HG02938 (cell line): Measurements from ENCODE around the gene IFI27L1.

Experiments
- ATAC-seq: cut with Tn5 transposase; IDR thresholded peaks from one replicate; pipeline ENCODE4 v1.9.1; 2021; ENCODE audit warnings: mild to moderate bottlenecking, moderate library complexity; ENCODE audit not compliant: unreplicated experiment

The IFI27L1 gene

DNA sequence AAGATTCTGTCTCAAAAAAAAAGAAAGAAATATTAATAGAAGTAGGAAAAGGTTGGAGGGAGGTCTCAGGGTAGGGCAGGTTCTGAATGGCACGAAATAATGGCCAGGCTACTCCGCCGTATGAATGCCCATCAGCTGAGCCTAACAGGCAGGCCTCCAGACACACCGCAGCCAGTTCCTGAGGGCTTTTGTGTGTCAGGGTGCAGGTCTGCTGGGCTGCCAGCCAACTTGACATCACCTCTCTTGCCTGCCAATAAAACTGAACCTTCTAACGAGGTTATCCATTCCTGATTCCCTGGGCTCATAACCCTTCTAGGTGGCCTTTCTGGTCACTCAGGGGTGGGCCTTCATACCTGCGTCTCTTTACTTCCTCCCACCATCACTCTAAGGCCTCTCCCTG is 32.4 kb downstream of the IFI27L1 start:
- ATAC-seq: no peak

DNA sequence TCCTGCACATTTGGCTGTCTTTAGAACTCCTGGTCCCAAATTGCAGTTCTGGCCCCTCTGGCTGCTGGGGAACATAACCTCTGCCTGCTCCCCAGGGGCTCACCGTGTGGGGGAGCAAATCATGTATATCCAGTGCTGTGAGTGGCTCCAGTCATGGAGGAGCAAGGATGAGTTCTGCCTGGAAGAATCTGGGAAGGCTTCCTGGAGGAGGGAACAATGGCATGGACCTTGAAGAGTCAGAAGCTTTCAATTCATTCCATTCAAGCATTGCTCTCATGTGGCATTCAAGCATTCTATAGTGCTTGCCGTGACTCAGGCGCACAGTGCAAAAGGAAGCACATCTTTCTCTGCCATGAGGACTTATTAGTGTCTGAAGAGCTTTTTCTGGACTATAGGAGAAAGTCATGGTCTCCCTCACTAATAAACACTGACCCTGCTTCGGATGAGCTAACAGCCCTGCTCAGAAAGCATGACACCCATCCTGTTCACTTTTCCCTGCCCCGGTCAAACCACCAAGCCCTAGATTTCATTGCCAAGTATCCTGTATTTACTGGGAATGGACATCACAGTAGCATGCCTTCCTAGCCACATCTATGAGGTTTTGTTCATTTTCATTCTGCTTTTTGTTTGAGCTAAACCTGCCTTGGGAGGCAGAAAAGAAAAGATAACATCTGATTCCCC is 32.9 kb downstream of the IFI27L1 start:
- ATAC-seq: no peak

DNA sequence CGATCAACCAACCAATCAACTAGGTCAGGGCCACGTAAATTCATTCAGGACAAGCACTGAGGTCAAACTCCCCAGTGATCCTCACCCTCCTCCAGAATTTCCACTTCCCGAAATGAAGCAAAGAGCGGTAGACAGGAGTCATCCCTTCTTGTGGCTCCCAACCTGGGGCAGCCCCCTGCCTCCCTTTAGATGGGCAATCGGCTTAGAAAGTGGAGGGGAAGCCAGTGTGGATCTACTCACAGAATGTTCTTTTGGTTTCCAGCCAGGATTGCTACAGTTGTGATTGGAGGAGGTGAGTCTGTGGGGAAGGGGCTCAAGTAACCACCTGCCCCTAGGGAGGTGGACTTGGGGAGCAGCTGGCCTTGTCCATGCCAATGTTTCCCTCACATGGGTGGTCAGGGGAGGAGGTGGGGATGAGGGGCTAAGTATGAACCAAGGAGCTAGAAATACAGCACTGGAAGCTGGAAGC is 33.5 kb downstream of the IFI27L1 start:
- ATAC-seq: no peak

DNA sequence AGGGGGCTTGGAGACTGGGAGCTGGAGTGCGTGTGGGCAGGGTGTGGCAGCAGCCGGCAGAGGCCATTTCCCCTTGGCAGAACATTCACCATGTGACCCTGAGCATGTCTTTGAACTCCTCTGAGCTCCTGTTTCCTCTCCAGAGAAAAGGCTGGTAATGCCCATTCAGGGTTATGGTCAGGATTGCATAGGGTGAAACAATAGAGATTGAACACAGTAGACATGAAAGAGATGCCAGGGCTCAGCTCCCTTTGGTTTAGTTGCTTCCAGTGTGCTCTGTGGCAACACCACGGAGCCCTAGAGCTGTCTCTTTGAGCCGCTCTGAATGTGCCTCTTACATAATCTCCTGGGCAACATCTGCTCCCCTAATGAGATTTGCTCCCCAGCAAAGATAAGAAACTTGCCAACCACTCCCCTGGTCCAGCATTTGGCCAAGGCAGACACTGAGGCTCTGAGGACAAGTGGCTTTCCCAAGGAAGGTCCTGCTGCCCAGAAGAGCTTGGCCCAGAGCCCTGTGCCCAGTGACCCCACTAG is 34.0 kb downstream of the IFI27L1 start:
- ATAC-seq: no peak

DNA sequence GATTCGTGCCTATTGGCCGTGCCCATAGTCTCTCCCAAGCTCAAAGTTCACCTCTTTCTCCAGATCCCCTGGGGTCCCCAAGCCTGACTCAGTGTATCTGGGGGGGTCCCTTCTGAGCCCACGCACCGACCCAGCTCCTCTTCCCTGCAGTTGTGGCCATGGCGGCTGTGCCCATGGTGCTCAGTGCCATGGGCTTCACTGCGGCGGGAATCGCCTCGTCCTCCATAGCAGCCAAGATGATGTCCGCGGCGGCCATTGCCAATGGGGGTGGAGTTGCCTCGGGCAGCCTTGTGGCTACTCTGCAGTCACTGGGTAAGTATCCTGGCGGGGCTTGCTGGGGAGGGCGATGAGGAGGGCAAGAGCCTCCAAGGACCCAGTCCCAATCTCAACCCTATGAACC is 34.5 kb downstream of the IFI27L1 start:
- no peak for ATAC-seq

DNA sequence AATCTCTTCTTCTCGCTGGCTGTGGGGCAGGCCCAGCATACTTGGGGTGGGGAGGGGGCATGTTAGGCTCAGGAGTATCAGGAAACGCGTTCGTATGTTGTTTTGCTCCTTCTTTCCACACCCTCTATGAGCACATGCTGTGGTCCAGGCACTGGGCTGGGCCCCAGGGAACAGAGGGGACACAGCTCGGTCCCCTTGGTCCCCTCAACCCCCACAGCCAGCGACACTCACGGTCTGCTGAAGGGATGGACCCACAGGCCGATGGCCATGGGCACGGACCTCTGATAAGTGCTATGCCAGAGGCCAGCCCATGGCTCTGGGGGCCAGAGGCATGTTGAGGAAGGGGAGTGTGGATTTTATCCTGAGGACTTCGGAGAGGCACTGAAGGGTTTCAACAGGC is 35.6 kb downstream of the IFI27L1 start:
- no peak for ATAC-seq

DNA sequence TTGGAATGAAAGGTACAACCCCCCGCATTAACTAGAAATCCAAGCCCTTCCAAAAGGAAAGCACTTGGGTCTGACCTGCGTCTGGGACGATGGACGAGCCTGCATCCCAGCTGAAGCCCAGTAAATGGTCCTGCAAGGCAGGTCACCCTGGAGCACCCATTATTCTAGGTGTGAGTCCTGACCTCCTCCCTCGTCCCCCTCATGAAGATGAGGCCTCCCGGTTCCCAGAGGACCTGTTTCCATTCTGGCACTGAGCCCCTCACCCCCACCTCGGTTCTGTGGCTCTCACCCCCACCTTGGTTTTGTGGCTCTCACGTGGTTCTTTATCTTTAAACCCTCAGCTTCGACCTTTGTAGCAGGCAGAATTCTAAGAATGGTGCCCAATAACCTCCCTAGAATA is 36.7 kb downstream of the IFI27L1 start:
- ATAC-seq: no peak

DNA sequence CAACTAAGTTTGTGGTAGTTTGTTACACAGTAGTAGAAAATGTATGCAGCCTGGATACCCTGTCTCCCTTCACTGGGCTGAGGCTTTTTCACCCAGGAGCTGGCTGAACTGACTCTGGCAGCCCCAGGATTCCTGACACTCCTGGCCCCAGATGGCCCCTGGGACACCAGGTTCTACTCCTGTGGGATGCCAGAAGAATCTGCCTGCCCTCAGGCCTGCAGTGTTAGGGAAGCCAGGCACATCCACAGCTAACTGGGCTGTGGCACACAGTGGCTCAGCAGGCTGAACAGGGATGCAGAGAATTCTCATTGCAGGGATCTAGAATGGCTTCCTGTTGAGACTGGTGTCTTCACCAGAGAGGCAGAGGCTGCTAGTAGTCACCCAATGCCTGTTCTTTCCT is 38.0 kb downstream of the IFI27L1 start:
- no peak for ATAC-seq

DNA sequence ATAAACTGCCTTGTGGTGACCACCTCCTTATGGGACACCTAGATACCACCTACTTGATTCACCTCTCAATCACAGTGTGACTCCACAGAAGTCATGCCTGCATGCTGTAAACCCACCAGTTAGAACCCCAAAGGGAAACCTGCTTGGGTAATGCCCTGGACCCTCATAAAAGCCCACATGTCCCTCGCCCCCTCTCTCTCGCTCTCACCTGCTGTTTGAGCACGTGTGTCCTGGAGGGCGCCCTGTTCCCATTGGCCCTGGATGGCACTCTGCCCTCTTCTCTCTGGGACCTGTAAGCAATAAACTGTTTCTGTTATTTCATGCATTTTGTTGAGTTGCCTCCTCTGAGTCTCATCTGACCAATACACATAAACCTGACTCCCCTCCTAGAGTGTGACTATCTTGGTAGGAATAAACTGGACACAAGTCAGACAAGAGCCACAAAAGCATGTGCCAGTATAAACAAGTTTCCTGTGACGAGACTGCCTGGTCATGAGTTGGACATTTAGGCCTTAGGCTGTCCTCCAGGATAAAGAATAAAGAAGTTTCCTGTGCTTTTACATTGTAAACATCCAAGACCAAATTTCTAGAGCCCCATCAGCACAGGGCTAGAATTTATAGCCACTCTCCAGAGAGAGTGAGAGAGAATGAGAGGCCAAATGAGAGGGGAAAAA is 39.7 kb downstream of the IFI27L1 start:
- no peak for ATAC-seq

DNA sequence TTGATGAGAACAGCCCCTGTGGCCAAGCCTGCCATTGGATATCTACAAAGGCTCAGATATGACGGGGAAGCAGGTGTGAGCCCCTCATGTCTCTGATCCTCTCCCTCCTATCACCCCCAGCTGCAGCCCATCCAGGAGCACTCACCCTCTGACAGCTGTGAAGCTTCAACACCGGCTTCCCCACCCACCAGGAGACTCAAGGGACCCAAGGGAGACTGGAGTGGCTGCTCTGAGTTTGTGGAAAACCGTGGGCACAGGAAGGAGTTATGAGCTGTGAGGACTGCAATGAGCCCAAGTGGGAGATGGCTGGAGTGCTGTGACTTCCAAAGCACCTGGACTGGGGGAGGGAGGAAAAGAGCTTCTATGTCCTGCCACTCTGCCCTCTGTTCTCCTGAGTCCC is 40.4 kb downstream of the IFI27L1 start:
- ATAC-seq: no peak

DNA sequence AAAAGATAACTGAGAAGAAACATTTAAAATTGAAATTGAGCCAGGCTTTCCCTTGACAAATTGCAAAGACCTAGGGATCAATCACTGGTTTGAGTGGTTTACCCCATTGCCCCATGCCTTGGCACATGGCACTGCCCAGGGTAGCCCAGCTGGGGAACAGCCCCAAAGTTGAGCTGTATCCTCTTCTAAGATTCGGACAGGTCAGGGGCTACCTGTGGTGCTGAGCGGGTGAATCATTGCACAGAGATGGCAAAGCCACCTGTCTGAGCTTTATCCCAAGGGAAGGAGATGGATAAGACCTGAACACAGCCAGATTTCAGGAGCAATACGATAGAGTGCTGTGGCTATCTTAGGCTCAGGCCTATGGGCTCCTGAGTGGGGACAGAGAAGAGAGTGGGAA is 41.3 kb downstream of the IFI27L1 start:
- no peak for ATAC-seq

DNA sequence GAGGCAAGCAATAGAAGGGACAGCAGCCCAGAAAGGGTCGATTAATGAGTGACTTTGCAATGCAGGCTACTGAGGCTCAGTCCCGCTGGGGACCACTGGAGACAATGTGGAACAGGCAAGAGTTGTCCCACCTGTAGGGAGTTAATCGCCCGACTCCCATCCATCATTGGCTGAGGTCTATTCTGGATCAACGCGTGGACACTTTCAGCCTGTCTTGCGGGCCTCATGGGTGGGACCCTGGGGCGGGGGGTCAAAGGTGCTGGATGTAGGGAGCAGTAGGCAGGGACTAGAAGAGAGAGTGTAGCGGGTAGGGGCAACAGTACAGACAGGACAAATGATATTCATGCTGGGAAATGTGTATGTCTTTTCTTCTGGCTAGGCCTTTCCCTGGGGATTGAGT is 42.2 kb downstream of the IFI27L1 start:
- ATAC-seq: no peak

DNA sequence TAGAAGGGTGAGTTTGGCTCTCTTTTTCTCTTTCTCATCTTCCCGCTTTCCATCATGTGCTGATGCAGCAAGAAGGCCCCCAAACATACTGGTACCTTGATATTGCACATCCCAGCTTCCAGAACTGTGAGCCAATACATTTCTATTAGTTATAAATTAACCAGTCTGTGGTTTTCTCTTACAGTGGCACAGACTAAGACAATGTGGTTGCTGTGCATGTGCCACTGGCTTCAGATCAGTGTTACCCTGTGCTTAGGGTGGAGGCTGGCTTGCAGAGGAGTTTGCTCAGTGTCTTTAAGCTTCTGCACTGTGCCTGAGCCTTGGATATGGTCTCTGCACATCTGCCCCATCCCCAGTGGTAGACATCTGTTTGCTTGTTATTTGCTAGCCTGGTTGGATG is 42.8 kb downstream of the IFI27L1 start:
- ATAC-seq: no peak

DNA sequence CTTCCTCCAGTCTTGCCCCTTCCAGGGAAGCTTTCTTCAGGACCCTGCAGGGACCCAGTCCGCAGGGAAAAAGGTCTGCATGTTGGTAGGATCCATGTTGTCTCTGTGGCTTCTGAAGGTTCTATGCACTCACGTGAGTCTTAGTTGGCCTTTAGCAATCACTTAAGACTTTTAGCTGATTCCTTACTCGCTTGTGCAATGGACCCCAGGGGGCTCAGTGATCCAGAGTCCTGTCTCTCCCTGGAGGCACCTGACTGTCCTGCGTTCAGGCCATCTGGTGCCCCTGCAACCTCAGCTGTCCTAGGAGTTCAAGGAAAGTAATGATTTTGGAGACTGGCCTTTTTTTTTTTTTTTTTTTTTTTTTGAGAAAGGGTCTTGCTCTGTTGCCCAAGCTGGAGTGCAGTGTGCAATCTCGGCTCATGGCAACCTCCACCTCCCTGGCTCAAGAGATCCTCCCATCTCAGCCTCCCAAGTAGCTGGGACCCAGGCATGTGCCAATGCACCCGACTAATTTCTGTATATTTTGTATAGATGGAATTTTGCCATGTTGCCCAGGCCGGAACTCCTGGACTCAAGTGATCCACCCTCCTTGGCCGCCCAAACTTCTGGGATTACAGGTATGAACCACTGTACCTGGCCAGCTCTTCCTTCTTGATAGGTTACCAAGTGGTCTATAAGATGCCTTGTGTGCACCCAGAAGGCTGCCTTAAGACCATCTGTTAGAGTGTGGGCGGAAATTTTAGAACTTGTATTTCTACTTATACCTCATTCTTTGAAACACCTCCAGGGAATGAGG is 43.7 kb downstream of the IFI27L1 start:
- no peak for ATAC-seq

DNA sequence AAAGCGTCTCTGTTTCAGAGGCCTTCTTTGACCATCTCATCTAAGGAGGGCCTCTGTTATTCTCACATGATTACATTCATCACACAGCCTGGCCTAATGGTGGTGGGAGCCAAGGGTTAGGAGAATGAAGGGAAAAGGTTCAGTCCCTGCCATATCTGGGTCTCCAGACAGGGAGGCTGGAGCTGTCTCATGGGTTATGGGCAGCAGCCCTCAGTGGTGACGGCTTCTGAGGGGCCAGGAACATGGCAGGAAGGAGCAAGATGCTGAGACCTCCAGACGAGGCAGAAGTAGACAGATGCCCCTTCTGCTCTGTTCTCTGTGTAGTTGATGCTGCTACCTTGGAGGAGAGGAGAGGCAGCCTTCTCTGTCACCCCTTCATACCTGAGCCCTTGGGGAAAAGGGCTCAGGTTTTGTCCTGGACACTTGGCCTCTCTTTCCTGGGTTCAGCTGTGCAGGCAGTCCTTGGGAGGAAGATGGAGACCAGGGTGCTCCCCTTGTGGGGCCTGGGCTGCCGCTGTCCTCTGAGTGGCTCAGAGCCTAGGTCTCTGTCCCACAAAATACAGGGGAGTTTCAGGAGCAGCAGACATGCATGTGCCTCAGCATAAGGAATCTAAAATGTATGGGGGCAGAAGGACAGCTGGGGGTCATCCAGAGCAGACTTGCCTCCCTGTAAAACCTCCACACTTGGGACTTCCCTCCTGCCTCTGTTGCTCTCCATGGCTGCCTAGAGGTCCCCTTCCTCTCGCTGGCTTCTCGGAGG is 44.7 kb downstream of the IFI27L1 start:
- no peak for ATAC-seq

DNA sequence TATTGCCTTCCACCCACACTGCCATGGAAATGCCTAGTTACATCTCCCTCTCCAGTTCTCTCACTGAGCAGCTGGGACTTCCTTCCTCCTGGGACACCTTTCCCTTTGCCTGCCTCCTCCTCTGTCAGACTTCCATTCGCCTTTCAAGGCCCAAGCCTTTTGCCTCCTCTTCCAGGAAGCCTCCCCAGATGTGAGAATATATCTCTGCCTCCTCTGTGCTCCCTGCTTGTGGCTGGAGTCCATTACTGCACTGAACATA is 45.2 kb downstream of the IFI27L1 start:
- no peak for ATAC-seq

DNA sequence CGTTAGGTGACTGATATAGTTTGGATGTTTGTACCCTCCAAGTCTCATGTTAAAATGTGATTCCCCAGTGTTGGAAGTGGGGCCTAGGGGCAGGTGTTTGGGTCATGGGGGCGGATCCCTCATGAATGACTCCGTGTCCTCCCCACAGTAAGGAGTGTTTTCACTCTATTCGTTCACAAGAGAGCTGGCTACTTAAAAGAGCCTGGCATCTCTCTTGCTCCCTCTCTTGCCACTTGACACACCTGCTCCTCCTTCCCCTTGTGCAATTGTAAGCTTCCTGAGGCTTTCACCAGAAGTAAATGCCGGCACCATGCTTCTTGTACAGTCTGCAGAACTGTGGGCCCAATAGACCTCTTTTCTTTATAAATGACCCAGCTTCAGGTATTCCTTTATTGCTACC is 45.7 kb downstream of the IFI27L1 start:
- no peak for ATAC-seq

DNA sequence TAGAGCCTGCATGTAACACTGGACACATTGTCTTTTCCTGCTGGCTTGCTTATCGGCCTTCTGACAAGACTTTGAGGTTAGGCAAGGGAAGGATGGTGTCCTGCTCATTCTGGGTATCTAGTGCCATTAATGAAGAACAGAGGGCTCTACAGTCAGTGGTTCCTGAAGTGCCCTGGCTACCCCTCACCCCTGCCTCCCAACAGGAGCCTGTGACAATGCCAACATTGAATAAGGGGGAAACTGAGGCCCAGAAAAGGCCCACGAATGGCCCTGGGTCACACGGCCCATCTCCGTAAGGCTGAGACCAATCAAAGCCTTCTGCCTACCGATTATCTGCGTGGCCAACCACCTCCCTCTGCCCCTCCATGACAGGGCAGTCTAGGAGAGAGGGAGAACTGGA is 46.2 kb downstream of the IFI27L1 start:
- no peak for ATAC-seq

DNA sequence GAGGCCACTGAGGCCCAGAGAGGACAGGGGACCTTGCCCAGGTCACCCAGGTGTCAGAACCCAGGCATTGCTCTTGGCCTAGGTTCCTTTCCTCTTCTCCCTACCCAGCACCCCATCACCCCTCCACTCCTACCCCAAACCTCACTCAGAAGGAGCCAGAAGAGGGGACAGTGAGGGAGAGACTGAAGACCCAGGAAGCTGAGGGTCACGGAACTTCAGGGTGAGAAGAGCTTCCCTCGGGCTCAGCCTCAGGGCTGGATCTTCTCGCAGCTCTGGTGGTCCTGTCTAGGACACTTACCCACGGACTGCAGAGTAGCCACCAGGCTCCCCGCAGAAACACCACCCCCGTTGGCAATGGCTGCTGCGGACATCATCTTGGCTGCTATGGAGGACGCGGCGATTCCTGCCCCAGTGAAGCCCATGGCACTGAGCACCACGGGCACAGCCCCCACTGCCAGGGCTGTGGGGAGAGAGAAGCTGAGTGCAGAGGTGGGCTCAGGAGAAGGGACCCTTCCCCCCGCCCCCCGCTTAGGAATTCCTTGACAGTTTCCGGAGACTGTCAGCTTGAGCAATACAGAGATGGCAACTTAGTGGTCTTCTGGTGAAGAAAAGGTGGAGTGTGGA is 47.2 kb downstream of the IFI27L1 start:
- ATAC-seq: no peak

DNA sequence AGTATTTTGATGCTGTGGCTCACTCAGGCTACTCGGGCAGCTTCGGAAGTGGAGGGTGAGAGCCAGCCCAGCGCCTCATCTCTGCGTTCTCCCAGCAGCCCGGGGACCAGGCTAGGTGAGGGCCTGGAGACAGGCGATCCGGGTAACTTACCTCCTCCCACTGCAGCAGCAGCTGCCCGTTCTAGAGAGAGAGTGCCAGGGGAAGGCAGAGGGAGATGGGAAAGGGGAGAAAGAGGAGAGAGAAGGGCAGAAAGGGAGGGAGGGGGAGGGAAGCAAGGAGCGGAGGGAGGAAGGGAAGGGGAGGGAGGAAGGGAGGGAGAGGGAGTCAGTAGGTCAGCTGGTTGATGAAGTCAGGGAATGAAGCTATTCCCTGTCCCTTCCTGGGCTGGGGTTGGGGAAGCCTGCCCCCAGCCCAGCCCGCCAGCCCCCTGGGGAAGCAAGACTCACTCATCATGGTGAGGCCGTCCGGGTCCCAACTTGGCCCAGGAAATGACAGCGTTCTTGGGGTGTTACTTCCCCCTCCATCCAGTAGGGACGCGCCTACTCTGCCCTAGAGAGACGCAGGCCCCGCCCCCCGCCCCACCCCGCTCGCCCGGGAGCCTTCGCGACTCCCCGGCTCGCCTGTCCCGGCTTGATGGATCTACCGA is 48.1 kb downstream of the IFI27L1 start, which contains the start of gene IFI27L2:
Gene IFI27L2, minus strand, starts transcription at position 494 of the 647 bp plus-strand sequence. Its CDS starts 40 bp downstream, at position 454.
- ATAC-seq: peak; percentile 84
